Stomach smooth muscle (tissue), 2 donors: ENCODE results near the gene STX8.
"Not testable (repeated sequence)": the region's sequence is repeated elsewhere in the genome, so short reads cannot be mapped to it uniquely, and the experiment has no call there.

ENCODE experiments used
- H3K27ac ChIP-seq: one replicate; pipeline ENCODE4 v1.7.0; 2013; ENCODE audit warnings: mild to moderate bottlenecking, low read length, inconsistent platforms
- H3K27me3 ChIP-seq, 2 donors: one replicate each; pipeline ENCODE4 v1.7.0; 2013; ENCODE audit warnings: low read length in 2 of 2; ENCODE audit not compliant: insufficient read depth in 2 of 2, control insufficient read depth in 1 of 2
- H3K36me3 ChIP-seq, 2 donors: one replicate each; pipeline ENCODE4 v1.7.0; 2013; ENCODE audit warnings: low read length in 2 of 2; ENCODE audit not compliant: control insufficient read depth in 2 of 2, insufficient read depth in 2 of 2
- H3K4me1 ChIP-seq: one replicate; pipeline ENCODE4 v1.7.0; 2013; ENCODE audit warnings: low read length; ENCODE audit not compliant: control insufficient read depth, insufficient read depth
- H3K4me3 ChIP-seq, 2 donors: one replicate each; pipeline ENCODE4 v1.7.0; 2013; ENCODE audit warnings: low read length in 2 of 2
- H3K9ac ChIP-seq, 2 donors: one replicate each; pipeline ENCODE4 v1.7.0; 2013; ENCODE audit warnings: low read length in 2 of 2, mild to moderate bottlenecking in 1 of 2
- H3K9me3 ChIP-seq, 2 donors: one replicate each; pipeline ENCODE4 v1.7.0; 2013; ENCODE audit warnings: low read length in 2 of 2; ENCODE audit not compliant: control insufficient read depth in 2 of 2
- donor health status: healthy.
- donor health status: Pancreatic carcinoma.

Gene STX8

DNA sequence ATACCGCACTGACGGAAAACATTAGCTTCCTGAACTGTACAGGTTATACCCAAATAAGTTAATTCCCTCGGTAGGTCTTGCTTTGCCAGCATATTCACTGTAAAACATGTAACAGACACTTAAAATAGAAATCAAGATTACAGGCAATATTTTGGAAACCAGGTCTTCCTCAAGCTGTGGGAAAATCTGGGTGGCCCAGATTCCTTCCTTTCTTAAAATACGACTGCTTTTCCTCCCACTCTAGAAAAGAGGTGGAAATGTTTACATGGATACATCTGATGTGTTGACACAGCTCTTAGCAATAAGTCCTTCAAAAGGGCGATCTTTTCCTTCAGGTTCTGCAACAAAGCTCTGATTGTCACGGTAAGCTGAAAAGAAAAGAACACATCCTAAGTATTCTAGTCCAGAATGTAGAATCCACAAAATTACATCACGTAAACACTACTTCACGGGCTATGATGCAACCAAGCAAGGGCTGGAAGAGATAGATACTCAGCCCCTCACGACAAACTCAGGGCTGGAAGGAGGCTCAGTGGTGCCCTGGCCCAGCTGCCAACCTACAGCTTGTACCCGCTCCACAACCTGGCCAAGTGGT lies 18.4 kb downstream of the STX8 start:
- H3K27ac ChIP-seq, result no peak overlapping the region

DNA sequence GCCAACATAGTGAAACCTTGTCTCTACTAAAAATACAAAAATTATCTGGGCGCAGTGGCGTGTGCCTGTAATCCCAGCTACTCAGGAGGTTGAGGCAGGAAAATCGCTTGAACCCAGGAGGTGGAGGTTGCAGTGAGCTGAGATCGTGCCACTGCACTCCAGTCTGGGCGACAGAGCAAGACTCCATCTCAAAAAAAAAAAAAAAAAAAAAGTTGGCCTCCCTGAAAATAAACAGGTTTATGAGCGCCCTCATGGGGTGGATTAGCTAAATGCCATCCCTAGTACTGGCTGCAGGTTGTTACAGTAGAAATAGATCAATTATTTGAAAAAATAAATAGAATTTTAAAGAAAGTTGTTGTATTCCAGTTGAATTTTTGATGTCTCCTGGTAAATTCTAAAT lies 20.9 kb downstream of the STX8 start:
- not testable (repeated sequence) for H3K4me1 ChIP-seq, H3K27ac ChIP-seq, H3K9me3 ChIP-seq, H3K4me3 ChIP-seq, H3K27me3 ChIP-seq, H3K9ac ChIP-seq, H3K36me3 ChIP-seq

More for the DNA sequence above, 18.4 kb downstream of the STX8 start:
- H3K27me3 ChIP-seq, result no peaks in the 10 kb centered on the region
- no peak overlapping the region for H3K9ac ChIP-seq
- H3K4me1 ChIP-seq, result no peaks in the 10 kb centered on the region
- no peaks in the 10 kb centered on the region for H3K9me3 ChIP-seq
- no peaks in the 10 kb centered on the region for H3K36me3 ChIP-seq
- no peak overlapping the region for H3K4me3 ChIP-seq

DNA sequence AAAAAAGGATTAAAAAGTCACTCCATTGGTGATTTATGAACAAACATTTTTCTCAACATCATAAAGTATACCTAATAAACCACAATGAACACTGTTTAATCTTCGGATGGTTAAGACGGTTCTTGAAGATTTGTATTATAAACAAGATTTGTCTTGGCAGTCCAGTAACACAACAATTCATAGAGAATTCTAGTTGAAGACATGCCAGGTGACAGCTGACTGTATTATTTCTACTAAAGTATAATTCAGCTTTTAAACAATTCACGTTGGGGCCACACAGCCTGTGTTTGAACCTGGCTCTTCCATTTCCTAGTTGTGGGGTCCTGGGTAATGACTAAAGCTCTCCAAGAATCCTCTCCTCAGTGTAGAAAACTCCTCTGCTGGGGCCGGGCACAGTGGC lies 22.0 kb downstream of the STX8 start:
- Histone ChIP-seq H3K4me1 (no peaks in the 10 kb centered on the region), H3K9me3 (no peaks in the 10 kb centered on the region), H3K27me3 (no peaks in the 10 kb centered on the region), H3K4me3 (no peak overlapping the region), H3K27ac (no peak overlapping the region), H3K9ac (no peak overlapping the region), H3K36me3 (no peaks in the 10 kb centered on the region)

DNA sequence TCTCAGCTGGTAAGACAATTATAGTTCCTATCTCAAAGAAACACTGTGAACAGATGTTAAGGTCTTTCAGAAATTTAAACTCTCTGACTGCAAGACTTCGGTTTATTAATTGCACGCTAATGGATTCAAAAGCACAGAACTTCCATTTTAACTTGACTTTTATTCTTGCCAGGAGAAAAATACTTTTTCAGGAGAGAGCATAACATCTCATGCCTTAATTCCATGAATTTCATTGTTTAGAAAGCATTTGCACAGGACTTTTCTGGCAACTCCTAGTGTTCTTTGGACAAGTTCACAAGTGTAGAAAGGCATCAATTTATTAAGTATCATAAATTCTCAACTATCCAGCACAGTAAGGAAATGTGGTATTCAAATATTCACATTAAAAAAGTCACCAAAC lies 22.4 kb downstream of the STX8 start:
- Histone ChIP-seq H3K4me3 (no peak overlapping the region), H3K9me3 (no peaks in the 10 kb centered on the region), H3K9ac (no peak overlapping the region), H3K4me1 (no peaks in the 10 kb centered on the region), H3K27me3 (no peaks in the 10 kb centered on the region), H3K36me3 (no peaks in the 10 kb centered on the region), H3K27ac (no peak overlapping the region)

DNA sequence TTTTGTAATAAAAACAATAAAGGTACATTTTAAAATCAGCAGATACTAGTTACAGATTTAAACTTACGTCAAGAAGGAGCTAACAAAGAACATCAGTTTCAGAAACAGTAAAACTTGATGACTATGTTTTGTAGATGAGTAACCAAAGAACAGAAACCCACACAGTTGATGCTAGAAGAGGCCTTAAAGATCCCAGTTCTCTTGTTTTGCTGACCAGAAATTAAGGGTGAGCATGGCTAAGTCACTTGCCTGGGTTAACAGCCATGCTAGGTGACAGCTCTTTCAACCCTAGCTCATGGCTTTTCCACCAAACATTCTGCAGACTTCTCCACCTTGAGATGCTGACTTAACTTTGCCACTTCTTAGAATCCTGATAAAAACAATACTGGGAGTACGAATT lies 26.4 kb downstream of the STX8 start:
- H3K36me3 ChIP-seq, result no peaks in the 10 kb centered on the region
- H3K27ac ChIP-seq, result no peak overlapping the region
- H3K4me1 ChIP-seq, result no peaks in the 10 kb centered on the region
- H3K9ac ChIP-seq, result no peak overlapping the region
- no peaks in the 10 kb centered on the region for H3K27me3 ChIP-seq
- H3K4me3 ChIP-seq, result no peak overlapping the region
- no peaks in the 10 kb centered on the region for H3K9me3 ChIP-seq

DNA sequence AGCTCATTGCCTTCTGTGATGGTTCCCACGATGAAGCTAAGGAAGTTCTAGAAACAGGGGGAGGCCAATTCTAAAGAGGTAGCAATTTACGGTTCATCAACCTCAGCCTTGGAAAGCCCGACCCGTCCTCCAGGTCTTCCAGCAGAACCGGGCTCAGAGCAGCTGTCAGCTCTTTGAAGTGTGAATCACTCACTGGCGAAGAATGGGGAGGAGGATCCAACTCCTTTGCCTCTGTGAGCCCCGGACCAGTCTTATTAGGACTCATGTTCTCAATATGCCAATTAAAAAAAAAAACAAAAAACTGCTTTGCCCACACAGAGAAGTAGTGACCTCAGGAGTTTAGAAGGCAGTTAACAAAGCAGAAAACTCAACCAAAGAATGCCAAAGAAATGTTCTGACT lies 31.4 kb downstream of the STX8 start:
- Histone ChIP-seq H3K9me3 (no peaks in the 10 kb centered on the region), H3K27ac (no peak overlapping the region)

DNA sequence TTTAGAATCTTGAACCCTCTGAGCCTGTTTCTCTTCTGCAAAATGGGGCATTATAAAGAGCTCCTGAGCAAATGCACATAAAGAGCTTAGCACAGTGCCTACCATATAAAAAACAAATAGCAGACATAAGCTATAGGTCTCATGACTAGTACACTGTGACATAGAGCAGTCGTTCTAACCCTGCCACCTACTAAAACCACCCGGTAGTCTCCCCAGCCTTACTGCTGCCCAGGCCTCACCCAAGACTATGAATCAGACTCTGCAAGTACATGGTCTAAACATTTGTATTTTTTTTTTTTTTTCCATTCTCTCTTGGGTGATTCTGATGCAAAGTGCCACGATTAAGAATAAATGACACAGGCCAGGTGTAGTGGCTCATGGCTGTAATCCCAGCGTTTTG lies 33.9 kb downstream of the STX8 start:
- peaks cover 0 to 6% of the 10 kb centered on the region in 2 donors for H3K36me3 ChIP-seq
- H3K27me3 ChIP-seq, result no peaks in the 10 kb centered on the region
- no peak overlapping the region for H3K9ac ChIP-seq
- no peak overlapping the region for H3K27ac ChIP-seq
- no peaks in the 10 kb centered on the region for H3K9me3 ChIP-seq
- H3K4me1 ChIP-seq, result no peaks in the 10 kb centered on the region
- no peak overlapping the region for H3K4me3 ChIP-seq

More for the DNA sequence above, 31.4 kb downstream of the STX8 start:
- no peaks in the 10 kb centered on the region for H3K4me1 ChIP-seq
- no peaks in the 10 kb centered on the region for H3K27me3 ChIP-seq
- H3K4me3 ChIP-seq, result no peak overlapping the region
- H3K36me3 ChIP-seq, result peaks cover 0 to 6% of the 10 kb centered on the region in 2 donors
- no peak overlapping the region for H3K9ac ChIP-seq

DNA sequence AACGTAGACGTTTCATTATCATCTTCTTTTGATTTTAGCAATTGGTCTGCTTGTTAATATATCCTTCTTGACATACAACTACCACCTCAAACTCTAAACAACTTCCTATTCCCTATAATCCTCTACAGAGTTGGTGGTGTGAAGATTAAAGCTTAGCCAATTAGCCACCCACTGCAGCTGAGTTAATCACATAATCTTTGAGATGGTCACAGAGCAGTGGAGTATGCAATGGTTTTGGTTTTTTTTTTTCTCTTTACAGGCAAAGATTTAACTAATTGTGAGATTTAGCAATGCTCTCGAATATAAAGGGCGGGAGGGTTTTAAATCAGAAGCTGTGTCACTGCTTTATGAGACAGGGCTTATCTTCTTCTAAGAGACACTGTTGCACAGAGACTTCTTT lies 37.0 kb downstream of the STX8 start:
- Histone ChIP-seq H3K9ac (no peak overlapping the region), H3K27me3 (no peaks in the 10 kb centered on the region), H3K27ac (no peak overlapping the region), H3K4me3 (no peak overlapping the region), H3K9me3 (no peaks in the 10 kb centered on the region), H3K4me1 (no peaks in the 10 kb centered on the region), H3K36me3 (peaks cover 0 to 6% of the 10 kb centered on the region in 2 donors)

DNA sequence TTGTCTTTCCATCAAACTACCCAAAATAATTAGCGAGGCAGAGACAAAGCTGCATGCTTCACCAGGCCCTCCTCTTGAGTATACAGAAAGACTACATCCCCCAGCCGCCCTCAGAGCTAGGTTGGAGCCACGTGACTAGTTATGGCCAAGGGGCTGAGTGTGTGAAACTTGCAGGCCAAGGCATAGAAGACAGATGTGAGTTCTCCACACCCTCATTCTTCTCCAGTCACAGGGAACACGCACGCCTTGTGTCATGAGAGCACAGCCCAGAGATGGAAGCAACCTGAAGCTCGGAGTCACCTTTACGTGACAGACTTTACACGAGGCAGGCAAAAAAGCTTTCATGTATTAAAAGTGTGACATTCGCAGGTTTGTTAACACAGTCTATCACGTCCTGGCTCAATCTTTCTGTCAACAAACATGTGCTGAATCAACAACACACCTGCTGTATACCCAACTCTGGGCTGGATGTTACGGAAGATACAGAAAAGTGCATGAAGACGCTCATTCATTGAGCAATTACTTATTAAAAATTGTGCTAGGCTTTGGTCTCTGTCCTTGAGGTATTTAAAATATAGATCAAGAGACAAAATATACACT lies 38.3 kb downstream of the STX8 start:
- no peaks in the 10 kb centered on the region for H3K4me1 ChIP-seq
- no peak overlapping the region for H3K27ac ChIP-seq

DNA sequence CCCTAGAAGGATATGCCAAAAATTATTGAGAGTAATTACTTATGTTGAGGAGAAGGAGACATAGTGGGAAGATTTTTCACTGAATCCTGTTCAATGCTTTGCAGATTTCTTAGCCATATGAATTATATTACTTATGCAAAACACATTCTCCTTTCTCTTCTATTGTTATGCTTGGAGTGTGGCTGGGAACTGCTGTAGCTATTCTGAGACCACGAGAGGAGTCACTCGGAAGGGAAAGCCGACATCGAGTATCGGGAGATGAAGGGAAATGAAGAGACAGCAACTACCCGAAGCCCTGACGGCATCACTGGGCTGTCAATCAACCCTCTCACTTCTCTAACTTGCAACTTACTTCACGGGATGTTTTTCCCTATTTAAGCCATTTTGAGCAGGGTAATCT lies 39.6 kb downstream of the STX8 start:
- peaks cover 0 to 4% of the 10 kb centered on the region in 2 donors for H3K36me3 ChIP-seq
- H3K27ac ChIP-seq, result no peak overlapping the region
- no peak overlapping the region for H3K9ac ChIP-seq
- peak overlapping the region in 1 of 2 donors; percentile 4 for H3K4me3 ChIP-seq
- H3K4me1 ChIP-seq, result no peaks in the 10 kb centered on the region
- H3K27me3 ChIP-seq, result no peaks in the 10 kb centered on the region
- no peaks in the 10 kb centered on the region for H3K9me3 ChIP-seq

More for the DNA sequence above, 38.3 kb downstream of the STX8 start:
- Histone ChIP-seq H3K36me3 (peaks cover 0 to 4% of the 10 kb centered on the region in 2 donors), H3K27me3 (no peaks in the 10 kb centered on the region), H3K9me3 (no peaks in the 10 kb centered on the region), H3K9ac (no peak overlapping the region), H3K4me3 (no peak overlapping the region)

DNA sequence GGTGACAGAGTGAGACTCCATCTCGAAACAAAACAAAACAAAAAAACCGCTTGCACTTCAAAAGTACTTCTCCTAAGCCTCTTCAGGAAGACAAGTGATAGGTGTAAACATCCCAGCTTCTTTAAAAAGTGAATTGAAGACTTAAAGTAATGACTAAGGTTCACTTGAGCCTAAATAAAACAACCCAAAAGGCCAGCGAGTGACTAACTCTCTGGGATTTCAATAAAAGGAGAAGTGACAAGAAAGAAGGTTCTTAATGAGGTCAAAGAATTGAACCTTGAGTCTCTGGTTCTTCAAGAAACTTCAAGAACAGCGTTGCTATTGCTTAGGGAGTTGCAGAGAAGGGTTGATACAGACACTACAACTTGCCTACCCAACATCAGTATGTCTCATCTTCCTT lies 42.2 kb downstream of the STX8 start:
- H3K4me3 ChIP-seq, result no peak overlapping the region
- H3K27ac ChIP-seq, result no peak overlapping the region
- H3K9me3 ChIP-seq, result no peaks in the 10 kb centered on the region
- no peak overlapping the region for H3K9ac ChIP-seq
- H3K36me3 ChIP-seq, result no peaks in the 10 kb centered on the region
- no peaks in the 10 kb centered on the region for H3K27me3 ChIP-seq
- H3K4me1 ChIP-seq, result no peaks in the 10 kb centered on the region
